HepG2 (cell line): ENCODE data around the gene EPHA2. TPM values are rescaled to one million over a fixed set of nuclear protein-coding genes. Genes with fewer than 3 reads are reported as not detected.
A peak's percentile ranks its signal among the peaks of the same experiment; 100 is the strongest.

Experiments
- ATAC-seq: fragments of 200-7000 bp; cut with Tn5 transposase; 3 replicates; pipeline ENCODE4 v1.9.1; 2020; ENCODE audit warnings: mild to moderate bottlenecking, moderate library complexity
- BruUV-seq: library from RNA; stranded (reverse); fragments of 400-500 nt; replicated peaks from 2 replicates; lab custom pipeline; 2021; lab: Mats Ljungman, UMichigan
- CTCF ChIA-PET: fragments of 300-600 bp; formaldehyde crosslinking; extraction: SDS; loops from one replicate; lab custom pipeline; 2021; ENCODE audit warnings: low total read pairs, inconsistent platforms, low intra/inter-chr PET ratio; lab: Yijun Ruan, JAX
- POLR2A ChIA-PET: fragments of 350-600 bp; sonication (Branson Sonifier 250); formaldehyde crosslinking; loops from one replicate; lab custom pipeline; 2020; ENCODE audit warnings: antibody characterized with exemption, inconsistent platforms; lab: Yijun Ruan, JAX
- DNase-seq: peaks from one replicate; pipeline ENCODE4 v3.0.0-alpha.2; 2015; ENCODE audit warnings: low spot score
- FAIRE-seq: peaks from 3 replicates; lab custom pipeline; 2011; peaks lifted over from hg19 to GRCh38; lab: Jason Lieb, UNC
- H2AFZ ChIP-seq: one replicate; pipeline ENCODE4 v1.6.1; 2011; ENCODE audit warnings: low read length, inconsistent platforms
- H3K27ac ChIP-seq: fragments of 300-600 bp; 3 replicates; pipeline ENCODE4 v1.8.0; 2011; ENCODE audit warnings: mixed run types, mild to moderate bottlenecking, mixed read lengths, low read length, inconsistent platforms; ENCODE audit not compliant: insufficient read depth; ENCODE audit errors: extremely low read length
- H3K27me3 ChIP-seq, 2 experiments: fragments of 200-600 bp in 1 of 2; 2 replicates in 1 of 2; 3 replicates in 1 of 2; pipeline versions ENCODE4 v1.6.0 to v1.8.0; 2011; ENCODE audit warnings: low read length in 2 of 2, mild to moderate bottlenecking in 2 of 2, moderate library complexity in 2 of 2, inconsistent platforms in 1 of 2; ENCODE audit not compliant: insufficient read depth in 2 of 2, control insufficient read depth in 1 of 2
- H3K36me3 ChIP-seq, 2 experiments: fragments of 200-600 bp in 1 of 2; replicated peaks in 1 of 2; 2 replicates in 1 of 2; 3 replicates in 1 of 2; pipeline versions ENCODE4 v1.5.1 to v1.8.0; 2011; ENCODE audit warnings: low read length in 2 of 2, inconsistent platforms in 1 of 2; ENCODE audit not compliant: insufficient read depth in 2 of 2, control insufficient read depth in 1 of 2
- H3K4me1 ChIP-seq: 2 replicates; pipeline ENCODE4 v1.5.1; 2012; ENCODE audit warnings: low read length, inconsistent platforms; ENCODE audit not compliant: insufficient read depth
- H3K4me2 ChIP-seq: 2 replicates; pipeline ENCODE4 v1.6.0; 2011; ENCODE audit warnings: low read depth, low read length, inconsistent platforms
- H3K4me3 ChIP-seq, 3 experiments: fragments of 200-600 bp in 1 of 3; sonication (generic), shearing (Covaris generic) in 1 of 3; replicated peaks in 1 of 3; 2 replicates each; pipeline ENCODE4 v1.5.1; 2011 to 2016; ENCODE audit warnings: low read length in 3 of 3, inconsistent platforms in 2 of 3, low read depth in 2 of 3, mild to moderate bottlenecking in 2 of 3, control low read depth in 1 of 3, mixed read lengths in 1 of 3; ENCODE audit not compliant: insufficient read depth in 1 of 3
- H3K79me2 ChIP-seq: one replicate; pipeline ENCODE4 v1.6.1; 2011; ENCODE audit warnings: low read length, inconsistent platforms; ENCODE audit not compliant: insufficient read depth
- H3K9ac ChIP-seq: 2 replicates; pipeline ENCODE4 v1.6.0; 2011; ENCODE audit warnings: mild to moderate bottlenecking, low read depth, low read length, inconsistent platforms; ENCODE audit not compliant: insufficient read depth
- H3K9me3 ChIP-seq: 2 replicates; pipeline ENCODE4 v1.5.1; 2012; ENCODE audit warnings: mild to moderate bottlenecking, low read length
- H4K20me1 ChIP-seq: 2 replicates; pipeline ENCODE4 v1.6.0; 2011; ENCODE audit warnings: inconsistent platforms, mild to moderate bottlenecking, low read length, moderate library complexity; ENCODE audit not compliant: insufficient read depth
- CTCF ChIP-seq: sonication (generic); formaldehyde crosslinking; IDR thresholded peaks from 2 replicates; pipeline ENCODE4 v1.5.0; 2020; ENCODE audit warnings: mild to moderate bottlenecking, missing genetic modification reagents, moderate library complexity
- KDM5B ChIP-seq: sonication (generic); formaldehyde crosslinking; IDR thresholded peaks from 2 replicates; pipeline ENCODE4 v1.4.0; 2020; ENCODE audit warnings: missing genetic modification reagents, mild to moderate bottlenecking, borderline replicate concordance
- NR2F6 ChIP-seq, 2 experiments: IDR thresholded peaks; 2 replicates each; pipeline ENCODE4 v1.6.1; 2016; ENCODE audit warnings: antibody characterized with exemption in 1 of 2, mild to moderate bottlenecking in 1 of 2
- PAF1 ChIP-seq: IDR thresholded peaks from 2 replicates; pipeline ENCODE4 v1.6.1; 2016; ENCODE audit warnings: missing genetic modification reagents, missing compliant biosample characterization
- PLRG1 ChIP-seq: fragments of 450-650 bp; conservative IDR thresholded peaks from 2 replicates; pipeline ENCODE4 v1.6.1; 2016
- SMC3 ChIP-seq: IDR thresholded peaks from 2 replicates; pipeline ENCODE4 v1.6.1; 2011; ENCODE audit warnings: low read length, improper control_type of control experiment
- SOX6 ChIP-seq, 2 experiments: fragments of 450-650 bp in 1 of 2; sonication (generic) in 1 of 2; formaldehyde crosslinking in 1 of 2; IDR thresholded peaks; 2 replicates each; pipeline versions ENCODE4 v1.4.0 to v1.6.1; 2017 to 2020; ENCODE audit warnings: antibody characterized with exemption in 1 of 2, mild to moderate bottlenecking in 1 of 2, missing genetic modification reagents in 1 of 2
- STAG1 ChIP-seq: sonication (generic); formaldehyde crosslinking; IDR thresholded peaks from 2 replicates; pipeline ENCODE4 v1.4.0; 2020; ENCODE audit warnings: missing genetic modification reagents
- TBX2 ChIP-seq: sonication (generic); formaldehyde crosslinking; IDR thresholded peaks from 2 replicates; pipeline ENCODE4 v1.5.0; 2020; ENCODE audit warnings: missing genetic modification reagents, mild to moderate bottlenecking, borderline replicate concordance
- ZFP62 ChIP-seq: sonication (generic); formaldehyde crosslinking; IDR thresholded peaks from 2 replicates; pipeline ENCODE4 v1.4.0; 2020; ENCODE audit warnings: missing genetic modification reagents
- ZKSCAN5 ChIP-seq: sonication (generic); formaldehyde crosslinking; IDR thresholded peaks from 2 replicates; pipeline ENCODE4 v1.5.1; 2020; ENCODE audit warnings: mild to moderate bottlenecking, missing genetic modification reagents
- ZNF234 ChIP-seq: sonication (generic); formaldehyde crosslinking; conservative IDR thresholded peaks from 2 replicates; pipeline ENCODE4 v1.5.1; 2020; ENCODE audit warnings: mild to moderate bottlenecking, missing genetic modification reagents
- ZNF30 ChIP-seq: sonication (generic); formaldehyde crosslinking; IDR thresholded peaks from 2 replicates; pipeline ENCODE4 v1.5.0; 2020; ENCODE audit warnings: mild to moderate bottlenecking, missing genetic modification reagents
- ZNF556 ChIP-seq: sonication (generic); formaldehyde crosslinking; IDR thresholded peaks from 2 replicates; pipeline ENCODE4 v1.4.0; 2020; ENCODE audit warnings: mild to moderate bottlenecking, missing genetic modification reagents, borderline replicate concordance
- ZNF567 ChIP-seq: sonication (generic); formaldehyde crosslinking; IDR thresholded peaks from 2 replicates; pipeline ENCODE4 v1.8.1; 2023; ENCODE audit warnings: mild to moderate bottlenecking, missing genetic modification reagents, borderline replicate concordance
- ZNF749 ChIP-seq: sonication (generic); formaldehyde crosslinking; IDR thresholded peaks from 2 replicates; pipeline ENCODE4 v1.8.0; 2022; ENCODE audit warnings: mild to moderate bottlenecking, missing genetic modification reagents, moderate library complexity, borderline replicate concordance
- WGBS: methylation state at CpG from one replicate; pipeline ENCODE4 v1.1.6; 2017; ENCODE audit warnings: low lambda C conversion rate; 5-methylcytosine and 5-hydroxymethylcytosine counted together
- in situ Hi-C: cut with HindIII; loops from 2 replicates; pipeline ENCODE4 v1.10.0; 2017; ENCODE audit warnings: low pct_unique_long_range_greater_than_20kb; ENCODE audit not compliant: extremely low pct_ligation_motif_present
- intact Hi-C: fragments of 100-400 bp; cut with micrococcal nuclease; formaldehyde crosslinking; loops from one replicate; pipeline ENCODE4 v1.10.0; 2022; ENCODE audit not compliant: unreplicated experiment
- polyA plus RNA-seq, 8 experiments: library from polyadenylated mRNA; depleted of rRNA in 3 of 8; stranded (reverse) in 7 of 8; unstranded in 1 of 8; fragments of >200 nt; fragmentation: Illumina TruSeq in 4 of 8; extraction: Trizol in 4 of 8; gene quantifications; 2 replicates each; pipeline versions ENCODE4 v1.2.1 to v1.2.3, GENCODE V29; 2011 to 2016; ENCODE audit warnings: low read depth in 4 of 8, missing spikeins in 1 of 8, mixed read lengths in 1 of 8; ENCODE audit not compliant: insufficient read depth in 1 of 8
- total RNA-seq, 5 experiments: library from RNA; depleted of rRNA; stranded (reverse); fragments of >200 nt; fragmentation: Illumina TruSeq; extraction: Trizol; gene quantifications; 2 replicates each; pipeline ENCODE4 v1.2.3, GENCODE V29; 2016; ENCODE audit warnings: low read depth in 1 of 5
- TF ChIP-seq, protein P1 (sequence below): sonication (generic); formaldehyde crosslinking; IDR thresholded peaks from 2 replicates; pipeline ENCODE4 v1.4.0; 2020; ENCODE audit warnings: missing genetic modification reagents
- TF ChIP-seq, protein P2 (sequence below): sonication (generic); IDR thresholded peaks from 2 replicates; pipeline ENCODE4 v1.6.1; 2016; ENCODE audit warnings: low read depth, borderline replicate concordance

EPHA2 gene
- total and polyA plus RNA-seq, 2 of the 13 experiments (the other 11 are each of a cell fraction or from before 2014, with no cell fraction given): 33.6 to 53.6 TPM

DNA sequence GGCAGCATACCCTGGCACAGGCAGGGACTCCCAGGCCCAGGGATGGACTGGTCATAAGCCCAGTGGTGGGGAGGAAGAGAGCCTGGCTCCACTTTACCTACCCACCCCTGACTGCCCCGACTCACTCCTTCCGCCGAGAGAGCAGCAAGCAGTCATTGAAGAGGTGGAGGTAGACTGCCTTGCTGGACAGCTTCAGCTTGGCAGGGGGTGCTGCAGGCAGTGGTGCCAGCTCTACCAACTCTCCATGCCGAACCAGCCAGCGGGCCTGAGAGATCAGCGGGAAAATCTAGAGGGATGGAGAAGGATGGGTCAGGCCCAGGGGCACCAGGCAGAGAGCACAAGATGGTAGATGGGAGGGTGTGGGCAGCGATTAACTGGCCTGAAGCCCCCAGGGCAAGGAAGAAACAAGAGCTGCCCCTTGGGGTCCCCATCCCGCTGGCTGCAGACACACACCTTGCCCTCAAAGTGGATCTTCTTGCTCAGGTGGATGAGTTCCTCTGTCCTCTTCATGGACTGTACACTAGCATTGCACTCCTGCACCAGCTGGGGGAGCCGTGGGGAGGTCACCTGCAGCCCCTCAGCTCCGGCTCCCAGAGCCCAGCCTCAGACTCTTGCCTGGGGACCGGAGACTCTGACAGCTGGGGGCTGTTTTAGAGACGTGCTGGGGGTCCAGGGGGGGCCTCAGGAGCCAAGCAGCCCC lies 48.9 kb upstream of the EPHA2 start:
- Histone ChIP-seq H3K9ac (no peak overlapping the region), H4K20me1 (no peaks in the 10 kb centered on the region), H3K27me3 (peaks cover 5 to 19% of the 10 kb centered on the region in 2 experiments; a peak in 3 of 5 replicates), H2AFZ (no peak overlapping the region), H3K4me3 (peak overlapping the region in 1 of 3 experiments; percentile 29; a peak in 1 of 6 replicates), H3K9me3 (no peaks in the 10 kb centered on the region), H3K79me2 (no peaks in the 10 kb centered on the region), H3K4me2 (peak overlapping the region; percentile 86; the same call in 1 of the 2 replicates), H3K4me1 (peaks cover 29% of the 10 kb centered on the region), H3K36me3 (no peaks in the 10 kb centered on the region), H3K27ac (no peak overlapping the region)
- 47% methylated on average over 9 of the region's 12 CpGs for WGBS
- ChIA-PET POLR2A (no interaction called here), CTCF (interaction anchor here (1.9 kb wide), 1 partner anchor 40 kb away, joined by 14 read pairs; no protein-coding TSS in a partner anchor)
- intact Hi-C loops (loop anchor here (1.0 to 2.0 kb wide), 2 partner anchors 32 to 40 kb away; partner anchors contain the start of gene CPLANE2), in situ Hi-C loops (loop anchor here (5.0 kb wide), 1 partner anchor 38 kb away; no protein-coding TSS in a partner anchor)
- peak; percentile 71 for FAIRE-seq
- BruUV-seq: no TSS peak
- peak; percentile 54 for DNase-seq
- peak; percentile 68 for ATAC-seq
- 0 out of 2 replicates have a peak, but pooled peaks have one; percentile 33 for TF ChIP-seq ZNF234 (CRISPR knock-in tag)
- TF ChIP-seq STAG1: peak; percentile 66
- TF ChIP-seq ZNF30 (CRISPR knock-in tag): no peak
- TF ChIP-seq, protein P1, sequence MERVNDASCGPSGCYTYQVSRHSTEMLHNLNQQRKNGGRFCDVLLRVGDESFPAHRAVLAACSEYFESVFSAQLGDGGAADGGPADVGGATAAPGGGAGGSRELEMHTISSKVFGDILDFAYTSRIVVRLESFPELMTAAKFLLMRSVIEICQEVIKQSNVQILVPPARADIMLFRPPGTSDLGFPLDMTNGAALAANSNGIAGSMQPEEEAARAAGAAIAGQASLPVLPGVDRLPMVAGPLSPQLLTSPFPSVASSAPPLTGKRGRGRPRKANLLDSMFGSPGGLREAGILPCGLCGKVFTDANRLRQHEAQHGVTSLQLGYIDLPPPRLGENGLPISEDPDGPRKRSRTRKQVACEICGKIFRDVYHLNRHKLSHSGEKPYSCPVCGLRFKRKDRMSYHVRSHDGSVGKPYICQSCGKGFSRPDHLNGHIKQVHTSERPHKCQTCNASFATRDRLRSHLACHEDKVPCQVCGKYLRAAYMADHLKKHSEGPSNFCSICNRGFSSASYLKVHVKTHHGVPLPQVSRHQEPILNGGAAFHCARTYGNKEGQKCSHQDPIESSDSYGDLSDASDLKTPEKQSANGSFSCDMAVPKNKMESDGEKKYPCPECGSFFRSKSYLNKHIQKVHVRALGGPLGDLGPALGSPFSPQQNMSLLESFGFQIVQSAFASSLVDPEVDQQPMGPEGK (CRISPR knock-in tag): peak; percentile 28; the same call in 1 of the 2 replicates
- no peak for TF ChIP-seq PLRG1
- no peak for TF ChIP-seq PAF1 (CRISPR knock-in tag)
- TF ChIP-seq, protein P2, sequence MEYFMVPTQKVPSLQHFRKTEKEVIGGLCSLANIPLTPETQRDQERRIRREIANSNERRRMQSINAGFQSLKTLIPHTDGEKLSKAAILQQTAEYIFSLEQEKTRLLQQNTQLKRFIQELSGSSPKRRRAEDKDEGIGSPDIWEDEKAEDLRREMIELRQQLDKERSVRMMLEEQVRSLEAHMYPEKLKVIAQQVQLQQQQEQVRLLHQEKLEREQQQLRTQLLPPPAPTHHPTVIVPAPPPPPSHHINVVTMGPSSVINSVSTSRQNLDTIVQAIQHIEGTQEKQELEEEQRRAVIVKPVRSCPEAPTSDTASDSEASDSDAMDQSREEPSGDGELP: peak; percentile 51; the same call in 1 of the 2 replicates
- peak; percentile 77 for TF ChIP-seq CTCF (CRISPR knock-in tag)
- TF ChIP-seq ZKSCAN5: no peak
- no peak for TF ChIP-seq ZFP62
- no peak for TF ChIP-seq ZNF749 (CRISPR knock-in tag)
- peak; percentile 7; the same call in 1 of the 2 replicates for TF ChIP-seq SMC3
- TF ChIP-seq ZNF567 (CRISPR knock-in tag): no peak
- TF ChIP-seq ZNF556 (CRISPR knock-in tag): no peak
- peak; percentile 28; the same call in 1 of the 2 replicates for TF ChIP-seq KDM5B (CRISPR knock-in tag)
- TF ChIP-seq NR2F6 (IDR thresholded peaks at IDR 0.05): no peak
- 0 out of 2 replicates have a peak, but pooled peaks have one; percentile 28 for TF ChIP-seq NR2F6 (CRISPR knock-in tag; IDR thresholded peaks at IDR 0.05)
- TF ChIP-seq SOX6 (IDR thresholded peaks at IDR 0.05): no peak
- no peak for TF ChIP-seq SOX6 (CRISPR knock-in tag; IDR thresholded peaks at IDR 0.05)
- TF ChIP-seq TBX2 (CRISPR knock-in tag): no peak
